DND-41 (cell line): Measurements from ENCODE around the gene PIEZO1.

Source experiments
- EZH2 ChIP-seq: IDR thresholded peaks from 3 replicates; pipeline ENCODE4 v1.6.1; 2012; ENCODE audit warnings: borderline replicate concordance, low read depth, mild to moderate bottlenecking, moderate library complexity, low read length, inconsistent platforms; ENCODE audit not compliant: severe bottlenecking
- TF ChIP-seq, protein P1 (sequence below): IDR thresholded peaks from 2 replicates; pipeline ENCODE4 v1.5.1; 2012; ENCODE audit warnings: borderline replicate concordance, low read length, moderate library complexity, mild to moderate bottlenecking; ENCODE audit not compliant: poor library complexity, severe bottlenecking; ENCODE audit errors: extremely low read depth

DNA sequence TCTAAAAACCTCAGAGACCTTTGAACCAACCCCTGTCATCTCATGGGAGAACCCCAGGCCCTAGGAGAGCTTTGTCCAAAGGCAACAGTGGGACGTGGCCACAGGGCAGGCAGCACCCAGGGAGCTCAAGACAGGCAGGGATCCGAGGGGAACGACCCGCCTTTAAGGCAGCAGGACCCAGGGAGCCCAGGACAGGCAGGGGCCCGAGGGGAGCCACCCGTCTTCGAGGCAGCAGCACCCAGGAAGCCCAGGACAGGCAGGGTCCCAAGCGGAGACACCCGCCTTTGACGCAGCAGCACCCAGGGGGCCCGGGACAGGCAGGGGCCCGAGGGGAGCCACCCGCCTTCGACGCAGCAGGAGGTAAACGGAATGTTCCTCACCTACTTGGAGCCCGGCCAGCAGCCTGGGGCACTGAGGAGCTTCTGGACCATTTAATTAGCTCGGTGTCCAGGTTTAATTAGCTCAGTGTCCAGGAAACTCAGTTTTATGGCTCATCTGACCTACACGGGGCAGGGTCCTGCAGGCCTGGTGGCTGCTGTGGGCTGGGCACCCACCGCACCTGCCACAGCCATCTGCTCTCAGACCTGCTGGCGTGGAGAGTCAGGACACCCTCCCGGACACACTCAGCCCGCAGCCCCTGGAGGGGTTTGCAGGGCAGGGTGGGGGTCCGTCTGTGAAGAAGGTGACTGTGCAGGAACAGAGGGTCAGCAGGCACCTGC is 24.4 kb downstream of the PIEZO1 start:
- TF ChIP-seq, protein P1, sequence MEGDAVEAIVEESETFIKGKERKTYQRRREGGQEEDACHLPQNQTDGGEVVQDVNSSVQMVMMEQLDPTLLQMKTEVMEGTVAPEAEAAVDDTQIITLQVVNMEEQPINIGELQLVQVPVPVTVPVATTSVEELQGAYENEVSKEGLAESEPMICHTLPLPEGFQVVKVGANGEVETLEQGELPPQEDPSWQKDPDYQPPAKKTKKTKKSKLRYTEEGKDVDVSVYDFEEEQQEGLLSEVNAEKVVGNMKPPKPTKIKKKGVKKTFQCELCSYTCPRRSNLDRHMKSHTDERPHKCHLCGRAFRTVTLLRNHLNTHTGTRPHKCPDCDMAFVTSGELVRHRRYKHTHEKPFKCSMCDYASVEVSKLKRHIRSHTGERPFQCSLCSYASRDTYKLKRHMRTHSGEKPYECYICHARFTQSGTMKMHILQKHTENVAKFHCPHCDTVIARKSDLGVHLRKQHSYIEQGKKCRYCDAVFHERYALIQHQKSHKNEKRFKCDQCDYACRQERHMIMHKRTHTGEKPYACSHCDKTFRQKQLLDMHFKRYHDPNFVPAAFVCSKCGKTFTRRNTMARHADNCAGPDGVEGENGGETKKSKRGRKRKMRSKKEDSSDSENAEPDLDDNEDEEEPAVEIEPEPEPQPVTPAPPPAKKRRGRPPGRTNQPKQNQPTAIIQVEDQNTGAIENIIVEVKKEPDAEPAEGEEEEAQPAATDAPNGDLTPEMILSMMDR = no peak
- TF ChIP-seq EZH2 = no peak
